ENCODE results near the gene HEMK1. TPM values are rescaled to one million over a fixed set of nuclear protein-coding genes. Genes with fewer than 3 reads are reported as not detected.

Gene HEMK1
- total RNA-seq, 1 donor from 2014 or later = 16.1 TPM

DNA sequence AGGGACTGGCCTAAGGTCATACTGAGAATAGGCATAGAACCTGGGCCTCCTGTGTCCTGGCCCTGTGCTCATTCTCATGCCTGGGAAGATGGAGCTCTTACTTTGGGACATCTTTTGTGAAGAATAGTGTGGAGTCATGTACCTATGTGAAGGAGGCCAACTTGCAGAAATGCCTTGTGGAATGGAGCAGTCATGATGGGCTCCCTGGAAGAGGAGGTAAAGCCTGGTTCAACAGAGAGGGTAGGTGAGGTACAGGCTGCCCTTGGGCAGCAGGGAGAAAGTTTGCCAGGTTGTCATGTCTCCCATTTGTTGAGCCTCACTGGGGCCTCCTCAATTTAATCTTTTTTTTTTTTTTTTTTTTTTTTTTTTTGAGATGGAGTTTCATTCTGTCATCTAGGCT, 65.7 kb downstream of the HEMK1 start:
- TF ChIP-seq, protein P1, sequence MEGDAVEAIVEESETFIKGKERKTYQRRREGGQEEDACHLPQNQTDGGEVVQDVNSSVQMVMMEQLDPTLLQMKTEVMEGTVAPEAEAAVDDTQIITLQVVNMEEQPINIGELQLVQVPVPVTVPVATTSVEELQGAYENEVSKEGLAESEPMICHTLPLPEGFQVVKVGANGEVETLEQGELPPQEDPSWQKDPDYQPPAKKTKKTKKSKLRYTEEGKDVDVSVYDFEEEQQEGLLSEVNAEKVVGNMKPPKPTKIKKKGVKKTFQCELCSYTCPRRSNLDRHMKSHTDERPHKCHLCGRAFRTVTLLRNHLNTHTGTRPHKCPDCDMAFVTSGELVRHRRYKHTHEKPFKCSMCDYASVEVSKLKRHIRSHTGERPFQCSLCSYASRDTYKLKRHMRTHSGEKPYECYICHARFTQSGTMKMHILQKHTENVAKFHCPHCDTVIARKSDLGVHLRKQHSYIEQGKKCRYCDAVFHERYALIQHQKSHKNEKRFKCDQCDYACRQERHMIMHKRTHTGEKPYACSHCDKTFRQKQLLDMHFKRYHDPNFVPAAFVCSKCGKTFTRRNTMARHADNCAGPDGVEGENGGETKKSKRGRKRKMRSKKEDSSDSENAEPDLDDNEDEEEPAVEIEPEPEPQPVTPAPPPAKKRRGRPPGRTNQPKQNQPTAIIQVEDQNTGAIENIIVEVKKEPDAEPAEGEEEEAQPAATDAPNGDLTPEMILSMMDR (IDR thresholded peaks at IDR 0.05; ENCODE audit: borderline replicate concordance) = no peak
- H3K27ac ChIP-seq (replicated peaks) = peak overlapping the region; percentile 8
- intact Hi-C loops (cut with micrococcal nuclease) = no loop called here
- no peaks in the 10 kb centered on the region for H3K27me3 ChIP-seq (ENCODE audit: low read depth)
- H3K9me3 ChIP-seq (replicated peaks) = no peaks in the 10 kb centered on the region
- no peak overlapping the region for H3K4me3 ChIP-seq
- H3K36me3 ChIP-seq = peaks cover 1% of the 10 kb centered on the region
- peaks cover 91% of the 10 kb centered on the region for H3K4me1 ChIP-seq
- no peak for DNase-seq

- DNase-seq = no peak
- Histone ChIP-seq H3K4me3 (no peak overlapping the region), H3K9me3 (replicated peaks) (no peaks in the 10 kb centered on the region), H3K27ac (replicated peaks) (peak overlapping the region; percentile 75), H3K27me3 (ENCODE audit: low read depth) (no peaks in the 10 kb centered on the region), H3K4me1 (peaks cover 87% of the 10 kb centered on the region), H3K36me3 (peaks cover 21% of the 10 kb centered on the region)
- TF ChIP-seq, protein P1 (IDR thresholded peaks at IDR 0.05; ENCODE audit: borderline replicate concordance) = no peak
- intact Hi-C loops (cut with micrococcal nuclease) = no loop called here
Measured at GRCh38 chr3:50637011-50637410, 67.7 kb downstream of the HEMK1 start.

- no peak for DNase-seq
- H3K36me3 ChIP-seq = peaks cover 30% of the 10 kb centered on the region
- H3K27me3 ChIP-seq (ENCODE audit: low read depth) = no peaks in the 10 kb centered on the region
- H3K27ac ChIP-seq (replicated peaks) = peak overlapping the region; percentile 75
- TF ChIP-seq, protein P1 (IDR thresholded peaks at IDR 0.05; ENCODE audit: borderline replicate concordance) = no peak
- intact Hi-C loops (cut with micrococcal nuclease) = no loop called here
- no peaks in the 10 kb centered on the region for H3K9me3 ChIP-seq (replicated peaks)
- no peak overlapping the region for H3K4me3 ChIP-seq
- H3K4me1 ChIP-seq = peaks cover 85% of the 10 kb centered on the region
Measured at GRCh38 chr3:50637945-50638344, 68.6 kb downstream of the HEMK1 start.

GRCh38 chr3:50639055-50639494, 69.8 kb downstream of the HEMK1 start:
- Histone ChIP-seq H3K27ac (replicated peaks) (peak overlapping the region; percentile 75), H3K4me1 (peaks cover 85% of the 10 kb centered on the region), H3K27me3 (ENCODE audit: low read depth) (no peaks in the 10 kb centered on the region), H3K36me3 (peaks cover 41% of the 10 kb centered on the region), H3K4me3 (no peak overlapping the region), H3K9me3 (replicated peaks) (no peaks in the 10 kb centered on the region)
- intact Hi-C loops (cut with micrococcal nuclease) = no loop called here
- no peak for DNase-seq
- TF ChIP-seq, protein P1 (IDR thresholded peaks at IDR 0.05; ENCODE audit: borderline replicate concordance) = no peak

- DNase-seq = no peak
- peaks cover 64% of the 10 kb centered on the region for H3K36me3 ChIP-seq
- TF ChIP-seq, protein P1 (IDR thresholded peaks at IDR 0.05; ENCODE audit: borderline replicate concordance) = no peak
- H3K27ac ChIP-seq (replicated peaks) = peak overlapping the region; percentile 75
- H3K4me1 ChIP-seq = peaks cover 91% of the 10 kb centered on the region
- no peak overlapping the region for H3K4me3 ChIP-seq
- H3K9me3 ChIP-seq (replicated peaks) = no peaks in the 10 kb centered on the region
- intact Hi-C loops (cut with micrococcal nuclease) = no loop called here
- no peaks in the 10 kb centered on the region for H3K27me3 ChIP-seq (ENCODE audit: low read depth)
Measured at GRCh38 chr3:50642382-50642781, 73.1 kb downstream of the HEMK1 start.
